ENCODE measurements around the gene BAX.

BAX gene

DNA sequence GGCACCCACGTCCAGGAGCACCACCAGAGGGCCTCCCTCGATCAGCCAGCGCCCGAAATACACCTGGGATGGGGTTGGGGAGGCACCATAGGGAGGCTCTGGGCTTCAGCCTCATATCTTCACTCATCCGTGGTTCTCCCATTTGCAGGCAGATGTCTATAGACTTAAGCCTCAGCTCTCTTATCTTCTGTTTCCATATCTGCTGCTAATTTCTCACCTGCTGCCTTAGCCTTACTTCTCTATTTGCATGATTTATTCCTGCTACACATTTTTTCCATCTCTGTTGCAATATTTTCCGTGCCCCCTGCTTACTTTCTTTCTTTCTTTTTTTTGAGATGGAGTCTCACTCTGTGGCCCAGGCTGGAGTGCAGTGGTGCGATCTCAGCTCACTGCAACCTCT lies 32.6 kb downstream of the BAX start:
- TF ChIP-seq, protein P1, sequence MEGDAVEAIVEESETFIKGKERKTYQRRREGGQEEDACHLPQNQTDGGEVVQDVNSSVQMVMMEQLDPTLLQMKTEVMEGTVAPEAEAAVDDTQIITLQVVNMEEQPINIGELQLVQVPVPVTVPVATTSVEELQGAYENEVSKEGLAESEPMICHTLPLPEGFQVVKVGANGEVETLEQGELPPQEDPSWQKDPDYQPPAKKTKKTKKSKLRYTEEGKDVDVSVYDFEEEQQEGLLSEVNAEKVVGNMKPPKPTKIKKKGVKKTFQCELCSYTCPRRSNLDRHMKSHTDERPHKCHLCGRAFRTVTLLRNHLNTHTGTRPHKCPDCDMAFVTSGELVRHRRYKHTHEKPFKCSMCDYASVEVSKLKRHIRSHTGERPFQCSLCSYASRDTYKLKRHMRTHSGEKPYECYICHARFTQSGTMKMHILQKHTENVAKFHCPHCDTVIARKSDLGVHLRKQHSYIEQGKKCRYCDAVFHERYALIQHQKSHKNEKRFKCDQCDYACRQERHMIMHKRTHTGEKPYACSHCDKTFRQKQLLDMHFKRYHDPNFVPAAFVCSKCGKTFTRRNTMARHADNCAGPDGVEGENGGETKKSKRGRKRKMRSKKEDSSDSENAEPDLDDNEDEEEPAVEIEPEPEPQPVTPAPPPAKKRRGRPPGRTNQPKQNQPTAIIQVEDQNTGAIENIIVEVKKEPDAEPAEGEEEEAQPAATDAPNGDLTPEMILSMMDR (IDR thresholded peaks at IDR 0.05; ENCODE audit: insufficient read depth, low read depth, low read length, missing control alignments): no peak
- H3K4me3 ChIP-seq (ENCODE audit: low read depth, low read length): no peak overlapping the region
- no peak for DNase-seq (ENCODE audit: low read depth)

DNA sequence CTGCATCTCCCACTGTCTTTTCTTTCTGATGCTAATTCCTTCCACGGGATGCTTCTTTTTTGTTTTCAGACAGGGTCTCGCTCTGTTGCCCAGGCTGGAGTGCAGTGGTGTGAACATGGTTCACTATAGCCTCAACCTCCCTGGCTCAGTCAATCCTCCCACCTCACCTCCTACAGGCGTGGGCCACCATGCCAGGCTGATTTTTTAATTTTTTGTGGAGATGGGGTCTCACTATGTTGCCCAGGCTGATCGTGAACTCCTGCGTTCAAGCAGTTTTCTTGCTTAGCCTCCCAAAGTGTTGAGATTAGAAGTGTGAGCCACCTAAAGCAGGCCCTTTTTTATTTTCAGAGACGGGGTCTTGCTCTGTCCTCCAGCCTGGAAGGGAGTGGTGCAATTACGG lies 33.6 kb downstream of the BAX start:
- TF ChIP-seq, protein P1 (IDR thresholded peaks at IDR 0.05; ENCODE audit: insufficient read depth, low read depth, low read length, missing control alignments): no peak
- H3K4me3 ChIP-seq (ENCODE audit: low read depth, low read length): no peak overlapping the region
- DNase-seq (ENCODE audit: low read depth): no peak

DNA sequence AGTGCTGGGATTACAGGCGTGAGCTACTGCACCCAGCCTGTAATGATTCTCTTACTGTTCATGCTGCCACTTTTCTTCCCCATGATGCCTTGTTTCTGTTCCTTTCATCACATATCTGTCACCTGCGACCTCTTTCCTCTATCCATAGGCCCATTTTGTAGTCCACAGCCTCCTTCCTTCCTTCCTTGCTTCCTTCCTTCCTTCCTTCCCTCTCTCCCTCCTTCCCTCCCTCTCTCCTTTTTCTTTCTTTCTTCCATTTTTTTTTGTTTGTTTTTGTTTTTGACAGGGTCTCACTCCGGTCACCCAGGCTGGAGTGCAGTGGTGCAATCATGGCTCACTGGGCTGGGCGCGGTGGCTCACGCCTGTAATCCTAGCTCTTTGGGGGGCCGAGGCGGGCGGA lies 34.2 kb downstream of the BAX start:
- DNase-seq (ENCODE audit: low read depth): no peak
- TF ChIP-seq, protein P1 (IDR thresholded peaks at IDR 0.05; ENCODE audit: insufficient read depth, low read depth, low read length, missing control alignments): no peak
- H3K4me3 ChIP-seq (ENCODE audit: low read depth, low read length): no peak overlapping the region

DNA sequence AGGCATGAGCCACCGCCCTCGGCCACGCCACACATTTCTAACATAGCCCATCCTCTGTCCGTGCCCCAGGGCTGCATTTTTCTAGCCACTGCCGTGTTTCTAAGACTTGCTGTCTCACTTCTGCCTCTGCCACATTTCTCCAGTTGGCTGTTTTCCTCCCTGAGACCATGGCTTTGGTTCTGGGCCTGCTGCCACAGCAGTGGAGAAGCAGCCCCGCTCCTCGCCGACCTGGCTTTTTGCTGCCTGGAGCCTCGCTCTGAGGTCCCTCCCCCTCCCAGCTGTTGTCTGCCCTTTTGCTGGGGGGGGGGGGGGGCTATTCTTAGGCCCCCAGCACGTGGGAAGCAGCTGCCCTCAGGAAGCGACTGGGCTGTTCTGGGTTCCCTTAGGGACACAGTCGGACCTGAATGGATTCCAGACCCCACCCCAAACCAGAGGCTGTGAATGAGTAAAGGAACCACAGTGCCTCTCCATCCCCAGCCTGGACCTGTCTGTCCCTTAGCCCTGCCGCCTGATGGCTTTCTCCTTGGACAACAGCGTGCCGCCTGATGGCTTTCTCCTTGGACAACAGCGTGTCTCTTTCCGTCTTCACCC lies 35.1 kb downstream of the BAX start:
- TF ChIP-seq, protein P1 (IDR thresholded peaks at IDR 0.05; ENCODE audit: insufficient read depth, low read depth, low read length, missing control alignments): no peak
- H3K4me3 ChIP-seq (ENCODE audit: low read depth, low read length): no peak overlapping the region
- DNase-seq (ENCODE audit: low read depth): no peak

DNA sequence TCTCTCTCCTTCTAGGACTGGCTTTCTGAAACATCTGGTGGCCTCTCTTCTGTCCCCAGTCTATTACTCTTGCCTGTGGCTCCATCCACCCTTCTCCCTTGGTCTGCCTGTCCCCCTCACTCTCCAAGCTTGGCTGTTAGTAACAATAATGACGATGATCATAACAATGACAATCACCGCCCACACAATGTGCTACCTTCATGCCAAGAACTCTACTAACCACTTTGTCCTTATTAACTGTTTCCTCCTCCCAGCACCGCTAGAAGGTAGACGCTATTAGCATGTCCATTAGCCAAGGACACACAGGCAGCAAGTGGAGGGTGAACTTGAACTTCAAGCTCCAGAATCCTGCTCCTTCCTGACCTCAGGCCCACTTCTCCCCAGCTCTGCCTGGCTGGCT lies 35.7 kb downstream of the BAX start:
- H3K4me3 ChIP-seq (ENCODE audit: low read depth, low read length): no peak overlapping the region
- DNase-seq (ENCODE audit: low read depth): no peak
- TF ChIP-seq, protein P1 (IDR thresholded peaks at IDR 0.05; ENCODE audit: insufficient read depth, low read depth, low read length, missing control alignments): no peak

DNA sequence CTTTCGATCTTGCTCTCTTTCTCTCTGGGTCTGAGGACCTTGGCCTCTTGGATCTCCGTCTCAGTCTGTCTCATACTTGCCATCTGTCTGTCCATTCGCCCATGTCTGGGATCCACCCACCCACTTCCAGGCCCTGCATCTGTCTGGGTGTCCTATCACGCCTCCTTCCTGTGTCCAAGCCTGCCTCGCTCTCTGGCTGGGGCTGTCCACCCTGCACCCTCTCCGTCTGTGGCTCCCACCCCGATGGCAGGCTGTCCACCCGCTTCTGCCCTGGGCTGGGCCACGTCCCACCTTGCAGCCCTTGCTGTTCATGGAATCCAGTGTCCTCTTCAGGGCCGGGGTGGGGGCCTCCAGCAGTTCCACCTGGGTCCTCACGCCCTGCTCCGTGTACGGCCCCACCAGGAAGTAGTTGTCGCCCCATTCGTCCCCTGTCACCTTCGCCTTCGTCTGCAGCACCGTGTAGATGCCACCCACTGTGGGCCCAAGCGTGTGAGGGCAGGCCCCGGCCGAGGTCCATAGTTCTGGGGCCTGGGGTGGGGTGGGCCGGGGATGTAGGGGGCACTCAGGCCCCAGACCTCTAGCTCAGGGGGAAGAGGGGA lies 36.4 kb downstream of the BAX start:
- H3K4me3 ChIP-seq (ENCODE audit: low read depth, low read length): no peak overlapping the region

More for the DNA sequence above, 36.4 kb downstream of the BAX start:
- DNase-seq (ENCODE audit: low read depth): no peak
- TF ChIP-seq, protein P1 (IDR thresholded peaks at IDR 0.05; ENCODE audit: insufficient read depth, low read depth, low read length, missing control alignments): no peak
